G401 (cell line): Measurements from ENCODE around the gene AKAP13. TPM values are rescaled to one million over a fixed set of nuclear protein-coding genes. Genes with fewer than 3 reads are reported as not detected.

Source experiments
- DNase-seq: peaks from one replicate; pipeline ENCODE4 v3.0.0-alpha.2; 2015; ENCODE audit warnings: low spot score
- in situ Hi-C: cut with HindIII; loops from 2 replicates; pipeline ENCODE4 v1.10.0; 2016; ENCODE audit warnings: low sequenced_read_pairs, mixed read lengths
- total RNA-seq: library from RNA; depleted of rRNA; stranded (reverse); fragments of >200 nt; shearing (Covaris generic); gene quantifications from 2 replicates; pipeline ENCODE4 v1.2.3, GENCODE V29; 2014

AKAP13 gene
- total RNA-seq, 1 experiment from 2014 or later = 39.2 TPM

- in situ Hi-C loops = no loop called here
- no peak for DNase-seq
These were observed 377.7 kb downstream of the AKAP13 start for GRCh38 chr15:85757939-85758654.

- in situ Hi-C loops = no loop called here
- no peak for DNase-seq
These were observed 378.2 kb downstream of the AKAP13 start for GRCh38 chr15:85758655-85758978.

GRCh38 chr15:85759376-85759775, 379.0 kb downstream of the AKAP13 start:
- DNase-seq = no peak
- in situ Hi-C loops = no loop called here

DNA sequence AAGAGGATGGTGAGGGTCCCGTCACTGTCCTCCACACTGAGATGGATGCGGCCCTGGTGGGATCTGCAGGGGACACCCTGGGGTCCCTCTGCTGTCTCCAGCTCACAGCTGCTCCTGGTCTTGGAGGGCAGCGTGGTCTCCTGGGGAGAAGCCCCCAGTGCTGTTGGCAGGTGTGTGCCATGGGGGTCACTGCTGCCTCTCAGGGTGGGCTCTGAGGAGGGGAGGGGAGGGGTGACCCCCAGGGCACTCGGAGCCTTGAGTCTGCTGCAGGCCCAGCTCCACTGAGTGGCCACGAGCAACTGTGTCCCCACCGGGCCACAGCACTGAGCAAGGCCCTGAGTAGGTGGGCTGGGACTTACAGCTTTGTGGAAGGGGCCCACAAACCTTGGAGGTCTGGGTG, 379.6 kb downstream of the AKAP13 start:
- no peak for DNase-seq

GRCh38 chr15:85760531-85761371, 380.3 kb downstream of the AKAP13 start:
- DNase-seq = no peak
- in situ Hi-C loops = no loop called here

More for the DNA sequence above, 379.6 kb downstream of the AKAP13 start:
- in situ Hi-C loops = no loop called here

GRCh38 chr15:85761635-85762034, 381.2 kb downstream of the AKAP13 start:
- no peak for DNase-seq

GRCh38 chr15:85762039-85762755, 381.8 kb downstream of the AKAP13 start:
- in situ Hi-C loops = no loop called here
- DNase-seq = no peak

More at GRCh38 chr15:85761635-85762034, 381.2 kb downstream of the AKAP13 start:
- in situ Hi-C loops = no loop called here

- DNase-seq = no peak
- in situ Hi-C loops = no loop called here
These were observed 382.3 kb downstream of the AKAP13 start for GRCh38 chr15:85762756-85763127.

DNA sequence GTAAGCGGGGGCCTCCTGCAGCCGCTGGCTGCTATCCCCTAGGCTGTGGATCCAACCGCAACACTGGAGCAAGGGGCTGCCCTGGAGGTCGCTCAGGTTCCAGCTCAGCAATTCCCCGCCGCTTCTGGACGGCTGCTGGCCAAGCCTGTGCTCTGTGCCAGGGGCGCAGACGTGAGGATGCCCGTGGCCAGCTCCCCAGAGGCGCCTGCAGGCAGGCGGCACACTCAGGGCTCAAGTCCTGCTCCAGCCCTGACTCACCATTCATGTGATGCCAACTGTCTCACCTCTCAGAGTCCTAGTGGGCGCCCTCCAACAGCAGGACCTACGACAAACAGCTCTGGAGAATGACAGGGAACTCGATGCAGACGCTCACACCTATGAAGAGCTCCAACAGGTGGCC, 382.8 kb downstream of the AKAP13 start:
- DNase-seq = no peak
- in situ Hi-C loops = no loop called here

- in situ Hi-C loops = no loop called here
- no peak for DNase-seq
These were observed 383.6 kb downstream of the AKAP13 start for GRCh38 chr15:85763673-85764633.

DNA sequence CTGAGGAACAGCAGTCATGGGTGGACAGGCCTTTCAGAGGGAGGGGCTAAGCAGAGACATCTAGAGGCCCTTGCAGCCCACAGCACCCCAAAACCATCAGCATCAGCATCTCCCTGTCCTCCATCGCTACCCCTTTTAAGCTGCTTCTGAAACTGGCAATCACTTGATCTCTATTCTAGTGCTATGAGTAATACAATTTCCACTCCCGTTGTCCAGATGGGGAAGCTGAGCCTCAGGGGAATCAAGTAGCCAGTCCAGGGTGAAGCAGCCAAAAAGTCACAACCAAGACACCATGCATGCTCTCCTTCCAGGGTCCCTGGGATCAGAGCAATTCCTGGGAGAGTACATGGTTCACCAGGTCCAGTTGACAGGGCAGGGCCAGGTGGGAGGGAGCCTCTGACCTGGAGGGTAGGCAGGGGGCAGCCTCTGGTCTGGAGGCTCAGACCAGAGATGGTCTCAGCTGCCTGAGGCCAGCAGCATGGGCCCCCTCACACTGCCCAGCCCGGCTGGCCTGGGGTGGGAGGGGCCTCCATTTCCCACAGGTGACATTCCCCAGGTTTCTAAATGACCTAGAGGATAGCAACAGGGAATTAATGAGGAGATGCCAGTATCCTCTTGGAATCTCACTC, 384.4 kb downstream of the AKAP13 start:
- in situ Hi-C loops = no loop called here
- DNase-seq = no peak

DNA sequence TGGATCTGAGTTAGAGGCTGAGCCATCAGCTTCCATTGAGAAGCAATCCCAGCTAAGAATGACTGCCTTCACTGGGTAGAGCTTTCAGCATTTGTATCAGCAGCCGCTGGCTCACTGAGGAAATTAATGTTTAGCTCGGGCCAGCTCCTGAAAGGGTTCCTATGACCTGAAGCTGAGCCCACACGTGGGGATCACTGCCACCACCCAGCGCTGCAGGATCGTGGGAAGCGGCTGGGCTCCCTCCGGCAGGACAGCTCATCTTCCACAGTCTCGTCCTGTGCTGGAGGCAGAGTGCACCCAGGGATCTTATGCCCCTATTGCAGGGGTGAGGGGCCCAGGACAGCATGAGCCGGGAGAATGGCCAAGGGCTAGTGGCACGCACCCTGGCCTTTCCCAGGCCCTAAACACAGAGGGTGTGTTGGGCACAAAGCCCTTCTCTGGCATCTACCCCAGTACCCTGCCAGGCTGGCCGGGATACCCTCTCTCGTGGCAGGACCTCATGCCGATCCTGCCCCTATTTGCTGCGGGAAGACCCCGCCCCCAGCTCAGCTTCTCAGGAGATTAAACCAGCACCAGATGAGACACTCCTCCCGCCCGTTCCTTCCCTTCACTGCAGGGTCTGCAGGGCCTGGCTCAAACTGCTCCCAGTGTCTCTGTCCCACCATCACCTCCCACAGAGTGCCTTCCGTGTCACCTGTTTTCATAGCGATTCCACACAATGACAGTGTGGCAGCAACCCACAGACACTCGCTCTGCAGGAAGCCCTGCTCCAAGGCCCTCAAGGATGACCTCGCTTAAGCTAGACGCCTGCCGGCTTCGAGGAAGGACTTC, 385.8 kb downstream of the AKAP13 start:
- in situ Hi-C loops = no loop called here
- DNase-seq = no peak

DNA sequence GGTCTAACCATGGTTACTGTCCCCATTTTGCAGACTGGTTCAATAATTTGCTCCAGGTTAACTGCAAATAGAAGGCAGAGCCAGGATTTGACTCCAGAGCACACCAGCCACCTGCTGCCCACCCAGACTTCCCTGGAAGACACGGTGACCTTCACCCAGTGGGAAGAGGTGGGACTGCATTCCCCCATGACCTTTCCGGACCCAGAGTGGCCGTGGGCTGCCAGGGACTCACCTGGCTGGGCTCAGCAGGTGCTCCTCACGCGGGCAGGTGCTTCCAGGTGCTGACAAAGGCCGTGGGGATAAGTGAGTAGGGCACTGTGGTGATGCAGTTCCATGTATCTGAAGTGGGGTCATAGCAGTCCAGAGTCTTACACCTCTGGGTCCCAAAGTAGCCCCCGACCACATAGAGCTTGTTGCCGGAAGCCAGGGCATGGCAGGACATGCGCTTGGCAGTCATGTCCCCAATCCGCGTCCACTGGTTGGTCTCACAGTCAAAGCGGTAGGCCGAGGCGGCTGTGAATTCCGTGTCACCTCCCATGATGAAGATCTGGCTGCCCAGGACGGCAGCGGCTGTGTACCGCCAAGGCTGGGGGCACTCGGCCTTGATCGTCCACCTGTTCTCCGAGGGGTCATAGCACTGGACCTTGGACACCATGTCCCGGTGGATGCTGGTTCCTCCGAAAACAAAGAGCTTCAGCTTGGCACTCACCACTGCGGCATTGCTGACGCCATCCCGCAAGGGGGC, 387.6 kb downstream of the AKAP13 start:
- in situ Hi-C loops = no loop called here
- no peak for DNase-seq

- in situ Hi-C loops = no loop called here
- no peak for DNase-seq
These were observed 388.3 kb downstream of the AKAP13 start for GRCh38 chr15:85768595-85769168.

DNA sequence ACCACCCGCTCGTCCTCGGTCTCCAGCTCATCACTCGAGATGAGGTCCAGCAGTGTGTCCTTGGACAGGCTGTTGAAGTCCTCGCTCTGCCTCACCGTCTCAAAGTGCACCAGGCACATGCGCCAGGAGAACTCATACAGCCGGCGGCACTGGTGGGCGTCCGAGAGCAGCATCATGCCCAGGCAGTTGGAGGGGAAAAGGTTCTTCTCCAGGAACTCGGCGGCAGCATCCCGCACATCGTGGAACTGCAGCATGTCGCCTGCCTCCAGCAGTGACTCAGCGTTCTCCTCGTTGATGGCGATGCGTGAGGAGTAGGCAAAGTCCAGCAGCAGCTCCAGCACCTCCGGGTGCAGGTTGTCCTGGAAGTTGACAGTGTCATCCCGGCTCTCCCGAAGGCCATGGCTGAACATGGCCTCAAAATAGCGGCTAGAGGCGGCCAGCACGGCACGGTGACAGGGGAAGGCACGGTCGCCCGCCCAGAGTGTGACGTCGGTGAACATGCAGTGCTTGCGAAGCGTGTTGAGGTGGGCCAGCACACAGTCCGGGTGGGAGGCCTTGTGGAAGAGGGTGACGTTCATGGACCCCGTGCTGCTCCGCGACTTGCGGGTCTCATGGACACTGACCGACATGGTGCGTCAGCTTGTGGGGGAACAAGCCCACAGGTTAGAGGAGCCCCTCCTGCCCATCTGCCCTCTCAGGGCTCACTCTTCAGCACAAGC, 388.9 kb downstream of the AKAP13 start:
- DNase-seq = no peak
- in situ Hi-C loops = no loop called here
